Measurements from ENCODE around the gene UBN1.

Gene UBN1

DNA sequence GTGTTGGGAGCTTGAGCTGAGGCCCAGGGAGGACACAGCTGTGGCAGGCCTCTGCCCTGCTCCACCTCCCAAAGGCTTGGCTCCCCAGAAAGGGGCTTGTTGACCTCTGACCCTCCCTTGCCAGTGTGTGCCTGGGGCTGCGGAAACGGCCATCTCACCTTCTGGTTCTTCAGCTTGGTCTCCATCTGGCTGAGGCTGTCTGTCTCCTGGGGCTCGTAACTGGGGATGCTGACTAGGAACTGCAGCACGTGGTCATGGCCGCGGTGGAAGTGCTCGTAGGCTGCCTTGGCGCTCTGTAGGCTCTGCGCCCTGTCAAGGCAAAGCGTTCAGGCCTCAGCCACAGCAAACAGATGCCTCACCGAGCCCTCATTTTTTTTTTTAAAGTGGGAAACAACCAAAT is 42.7 kb downstream of the UBN1 start:
- DNase-seq (ENCODE audit: low read depth) = no peak
- H3K4me3 ChIP-seq (ENCODE audit: low read depth, low read length) = no peak overlapping the region
- TF ChIP-seq, protein P1, sequence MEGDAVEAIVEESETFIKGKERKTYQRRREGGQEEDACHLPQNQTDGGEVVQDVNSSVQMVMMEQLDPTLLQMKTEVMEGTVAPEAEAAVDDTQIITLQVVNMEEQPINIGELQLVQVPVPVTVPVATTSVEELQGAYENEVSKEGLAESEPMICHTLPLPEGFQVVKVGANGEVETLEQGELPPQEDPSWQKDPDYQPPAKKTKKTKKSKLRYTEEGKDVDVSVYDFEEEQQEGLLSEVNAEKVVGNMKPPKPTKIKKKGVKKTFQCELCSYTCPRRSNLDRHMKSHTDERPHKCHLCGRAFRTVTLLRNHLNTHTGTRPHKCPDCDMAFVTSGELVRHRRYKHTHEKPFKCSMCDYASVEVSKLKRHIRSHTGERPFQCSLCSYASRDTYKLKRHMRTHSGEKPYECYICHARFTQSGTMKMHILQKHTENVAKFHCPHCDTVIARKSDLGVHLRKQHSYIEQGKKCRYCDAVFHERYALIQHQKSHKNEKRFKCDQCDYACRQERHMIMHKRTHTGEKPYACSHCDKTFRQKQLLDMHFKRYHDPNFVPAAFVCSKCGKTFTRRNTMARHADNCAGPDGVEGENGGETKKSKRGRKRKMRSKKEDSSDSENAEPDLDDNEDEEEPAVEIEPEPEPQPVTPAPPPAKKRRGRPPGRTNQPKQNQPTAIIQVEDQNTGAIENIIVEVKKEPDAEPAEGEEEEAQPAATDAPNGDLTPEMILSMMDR (IDR thresholded peaks at IDR 0.05; ENCODE audit: insufficient read depth, low read depth, low read length, missing control alignments) = no peak

DNA sequence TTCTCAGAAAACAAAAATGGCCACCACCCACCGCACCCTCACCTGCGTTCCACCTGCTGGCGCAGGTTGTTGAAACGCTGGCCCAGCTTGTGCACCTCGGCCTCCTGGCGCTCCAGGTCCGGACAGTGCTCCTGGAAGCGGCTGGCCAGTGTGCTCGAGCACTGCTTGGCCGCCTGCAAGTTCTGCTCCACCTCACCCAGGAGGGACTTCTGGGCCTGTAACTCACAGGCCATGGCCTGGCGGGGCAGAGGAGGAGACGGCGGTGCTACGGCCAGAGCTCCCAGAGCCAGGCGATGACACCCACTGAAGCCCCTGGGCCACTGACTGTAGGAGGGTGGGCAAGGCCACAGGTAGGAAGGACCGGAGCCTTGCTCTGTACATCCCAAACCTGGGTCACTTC is 43.4 kb downstream of the UBN1 start:
- DNase-seq (ENCODE audit: low read depth) = no peak
- TF ChIP-seq, protein P1 (IDR thresholded peaks at IDR 0.05; ENCODE audit: insufficient read depth, low read depth, low read length, missing control alignments) = no peak
- no peak overlapping the region for H3K4me3 ChIP-seq (ENCODE audit: low read depth, low read length)

DNA sequence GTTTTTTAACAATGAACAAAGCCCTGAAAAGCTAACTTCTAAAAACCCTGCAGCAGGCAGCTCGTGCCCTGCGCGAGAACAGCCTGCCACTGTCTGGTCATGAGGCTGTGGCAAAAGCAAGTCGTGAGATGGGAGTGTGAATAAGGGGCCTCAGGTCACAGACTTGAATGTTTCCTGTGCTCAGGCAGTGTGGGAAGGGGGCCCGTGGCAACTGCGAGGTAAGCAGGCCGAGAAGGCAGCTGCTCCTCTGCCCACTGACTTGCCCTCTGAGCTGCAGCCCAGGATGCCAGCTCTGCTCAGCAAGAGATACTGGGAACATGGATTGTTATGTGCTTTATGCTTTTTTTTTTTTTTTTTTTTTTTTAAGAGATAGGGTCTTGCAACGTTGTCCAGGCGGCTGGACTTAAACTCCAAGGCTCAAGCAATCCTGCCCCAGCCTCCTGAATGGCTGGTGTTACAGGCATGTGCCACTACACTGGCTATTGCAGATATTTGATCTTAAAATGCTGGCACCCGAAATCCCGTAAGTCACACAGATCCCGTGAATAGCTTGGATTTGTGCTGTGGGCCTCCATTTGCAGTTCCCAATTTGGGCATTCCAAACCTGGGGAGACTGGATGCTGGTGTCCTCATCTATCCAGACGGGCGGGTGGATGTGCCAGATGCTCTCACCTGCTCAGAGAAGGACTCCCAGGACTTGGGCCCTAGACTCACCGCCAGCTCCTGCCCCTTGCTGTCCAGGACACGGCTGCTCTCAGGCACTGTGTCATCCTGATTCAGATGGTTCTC is 44.0 kb downstream of the UBN1 start:
- DNase-seq (ENCODE audit: low read depth) = no peak
- TF ChIP-seq, protein P1 (IDR thresholded peaks at IDR 0.05; ENCODE audit: insufficient read depth, low read depth, low read length, missing control alignments) = no peak
- H3K4me3 ChIP-seq (ENCODE audit: low read depth, low read length) = no peak overlapping the region

DNA sequence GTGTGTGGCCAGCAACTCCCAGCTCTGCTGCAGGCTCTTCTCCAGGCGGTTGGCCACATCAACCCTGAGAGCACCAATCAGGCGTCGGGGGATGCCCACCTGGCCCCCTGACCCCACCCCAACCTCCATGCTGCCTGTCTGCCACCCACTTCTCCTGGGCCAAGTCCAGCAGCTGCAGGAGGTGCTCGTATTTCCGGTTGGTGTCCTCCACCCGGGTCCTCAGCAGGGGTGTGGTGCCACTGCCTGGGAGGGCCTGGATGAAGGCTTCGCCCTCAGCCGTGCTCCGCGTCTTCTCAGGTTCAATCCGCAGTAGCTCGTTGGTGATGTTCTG is 44.6 kb downstream of the UBN1 start:
- no peak overlapping the region for H3K4me3 ChIP-seq (ENCODE audit: low read depth, low read length)
- TF ChIP-seq, protein P1 (IDR thresholded peaks at IDR 0.05; ENCODE audit: insufficient read depth, low read depth, low read length, missing control alignments) = no peak
- no peak for DNase-seq (ENCODE audit: low read depth)

DNA sequence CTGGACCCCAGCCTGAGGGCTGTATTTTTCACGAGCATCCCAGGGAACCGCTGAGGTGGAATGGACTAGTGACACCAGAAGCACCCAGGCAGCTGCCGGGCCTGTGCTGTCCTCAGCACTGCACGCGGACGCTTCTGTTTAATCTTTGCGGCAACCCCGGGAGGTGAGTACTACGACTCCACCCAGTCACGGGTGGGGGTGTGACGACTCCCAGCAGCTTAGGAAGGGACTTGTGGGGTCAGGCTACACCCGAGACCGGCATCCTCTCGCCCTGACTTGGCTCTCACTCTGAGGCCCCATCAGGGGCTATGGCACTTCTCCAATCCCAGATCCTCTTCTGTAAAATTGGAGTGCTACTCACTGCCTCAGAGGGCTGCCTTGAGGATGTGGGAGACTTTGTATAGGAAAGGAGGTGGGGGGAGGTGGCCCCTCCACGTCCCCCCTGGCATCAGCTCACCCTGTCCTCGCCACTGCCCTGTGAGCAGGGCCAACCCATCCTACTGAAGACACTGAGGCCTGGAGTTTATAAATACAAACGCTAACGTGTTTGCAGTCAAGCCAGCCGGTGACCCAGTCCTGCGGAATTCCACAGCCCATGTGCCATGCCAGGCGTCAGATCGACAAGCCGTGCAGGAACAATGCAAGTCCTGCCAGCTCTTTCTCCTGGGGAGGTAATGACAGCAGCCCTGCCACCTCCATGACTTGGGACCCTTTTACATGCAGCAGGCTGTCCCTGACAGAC is 45.3 kb downstream of the UBN1 start:
- H3K4me3 ChIP-seq (ENCODE audit: low read depth, low read length) = no peak overlapping the region
- DNase-seq (ENCODE audit: low read depth) = no peak
- TF ChIP-seq, protein P1 (IDR thresholded peaks at IDR 0.05; ENCODE audit: insufficient read depth, low read depth, low read length, missing control alignments) = no peak

DNA sequence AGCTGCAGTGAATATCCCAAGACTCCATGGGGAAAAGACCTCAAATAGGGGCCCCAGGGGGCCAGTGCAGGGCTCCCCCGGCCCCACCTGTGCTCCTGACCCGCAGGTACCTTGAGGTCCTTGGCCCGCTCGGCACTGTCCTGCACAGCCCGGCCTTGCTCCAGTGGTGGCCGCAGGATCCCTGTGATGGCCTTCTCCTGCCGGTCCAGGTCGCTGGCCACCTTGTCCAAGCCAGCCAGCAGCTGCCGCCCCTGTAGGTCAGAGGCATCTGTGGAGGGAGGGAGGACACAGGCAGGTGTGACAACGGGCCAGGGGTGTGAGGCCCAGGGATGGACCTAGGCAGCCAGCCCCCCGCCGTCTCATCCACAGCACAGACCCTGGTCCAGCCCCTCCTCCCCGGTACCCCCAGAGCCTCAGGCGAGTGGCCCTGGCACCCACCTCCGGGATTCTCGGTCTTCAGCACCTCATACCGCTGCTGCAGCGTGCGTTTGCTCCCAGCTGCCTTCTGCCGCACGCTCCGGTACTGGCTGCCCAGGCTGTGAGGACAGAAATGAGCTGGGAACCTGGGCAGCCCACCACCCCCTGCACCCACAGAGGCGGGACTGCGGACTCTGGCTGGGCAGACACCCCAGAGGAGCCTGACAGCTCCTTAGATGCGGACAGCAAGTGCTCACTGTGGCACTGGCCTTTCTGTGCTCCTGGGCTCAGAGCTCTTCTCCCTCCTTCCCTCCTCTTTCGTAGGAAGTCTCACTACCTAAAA is 46.0 kb downstream of the UBN1 start:
- TF ChIP-seq, protein P1 (IDR thresholded peaks at IDR 0.05; ENCODE audit: insufficient read depth, low read depth, low read length, missing control alignments) = no peak
- H3K4me3 ChIP-seq (ENCODE audit: low read depth, low read length) = no peak overlapping the region
- no peak for DNase-seq (ENCODE audit: low read depth)

Data from GM12865 (cell line).